Hepatocyte (in vitro differentiated cells): ENCODE measurements around the gene DNM3.

Experiments
- CTCF ChIP-seq: fragments of 200-600 bp; sonication (generic); IDR thresholded peaks from 2 replicates; pipeline ENCODE4 v1.5.1; 2016; ENCODE audit warnings: antibody characterized with exemption, mild to moderate bottlenecking; ENCODE audit not compliant: poor library complexity
- EZH2 ChIP-seq: fragments of 200-600 bp; sonication (generic); IDR thresholded peaks from 2 replicates; pipeline ENCODE4 v1.6.1; 2016; ENCODE audit warnings: antibody characterized with exemption, mild to moderate bottlenecking, borderline replicate concordance
- EZH2phosphoT487 ChIP-seq: fragments of 200-600 bp; sonication (generic); IDR thresholded peaks from one replicate; pipeline ENCODE4 v1.6.1; 2018; ENCODE audit warnings: antibody characterized with exemption, mild to moderate bottlenecking, low read depth, moderate library complexity; ENCODE audit not compliant: unreplicated experiment, severe bottlenecking

GRCh38 chr1:171828794-171829193 lies 12.5 kb upstream of the DNM3 start:
- TF ChIP-seq EZH2 (no peak), CTCF (no peak), EZH2phosphoT487 (no peak)
